Neural progenitor cell (in vitro differentiated cells): Measurements from ENCODE around the gene WDR70.

Source experiments
- EZH2 ChIP-seq: fragments of 200-600 bp; sonication (generic); IDR thresholded peaks from 2 replicates; pipeline ENCODE4 v1.6.1; 2017; ENCODE audit warnings: antibody characterized with exemption, mild to moderate bottlenecking, moderate library complexity
- EZH2phosphoT487 ChIP-seq: fragments of 200-600 bp; sonication (generic); IDR thresholded peaks from 2 replicates; pipeline ENCODE4 v1.6.1; 2017; ENCODE audit warnings: antibody characterized with exemption
- TF ChIP-seq, protein P1 (sequence below): fragments of 200-600 bp; sonication (generic); IDR thresholded peaks from 2 replicates; pipeline ENCODE4 v1.5.1; 2017; ENCODE audit warnings: antibody characterized with exemption, mild to moderate bottlenecking

DNA sequence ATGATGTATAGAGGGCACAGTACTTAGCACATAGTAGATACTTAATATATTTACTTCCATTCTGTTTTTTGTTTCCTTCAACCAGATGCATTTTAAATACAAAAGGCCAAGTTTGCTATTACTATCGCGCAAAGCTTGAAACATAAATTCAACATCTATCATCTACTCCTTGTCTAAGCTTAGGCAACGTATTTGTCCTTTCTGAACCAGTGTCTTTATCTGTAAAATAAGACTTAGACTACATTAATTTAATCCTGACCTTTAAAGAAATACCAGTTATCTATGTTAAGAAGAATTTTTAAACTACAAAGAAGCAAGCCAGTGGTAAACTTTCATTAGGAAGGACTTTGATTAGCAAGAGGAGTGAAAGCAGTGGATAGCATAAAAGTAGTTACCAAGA, 173.0 kb downstream of the WDR70 start:
- TF ChIP-seq, protein P1, sequence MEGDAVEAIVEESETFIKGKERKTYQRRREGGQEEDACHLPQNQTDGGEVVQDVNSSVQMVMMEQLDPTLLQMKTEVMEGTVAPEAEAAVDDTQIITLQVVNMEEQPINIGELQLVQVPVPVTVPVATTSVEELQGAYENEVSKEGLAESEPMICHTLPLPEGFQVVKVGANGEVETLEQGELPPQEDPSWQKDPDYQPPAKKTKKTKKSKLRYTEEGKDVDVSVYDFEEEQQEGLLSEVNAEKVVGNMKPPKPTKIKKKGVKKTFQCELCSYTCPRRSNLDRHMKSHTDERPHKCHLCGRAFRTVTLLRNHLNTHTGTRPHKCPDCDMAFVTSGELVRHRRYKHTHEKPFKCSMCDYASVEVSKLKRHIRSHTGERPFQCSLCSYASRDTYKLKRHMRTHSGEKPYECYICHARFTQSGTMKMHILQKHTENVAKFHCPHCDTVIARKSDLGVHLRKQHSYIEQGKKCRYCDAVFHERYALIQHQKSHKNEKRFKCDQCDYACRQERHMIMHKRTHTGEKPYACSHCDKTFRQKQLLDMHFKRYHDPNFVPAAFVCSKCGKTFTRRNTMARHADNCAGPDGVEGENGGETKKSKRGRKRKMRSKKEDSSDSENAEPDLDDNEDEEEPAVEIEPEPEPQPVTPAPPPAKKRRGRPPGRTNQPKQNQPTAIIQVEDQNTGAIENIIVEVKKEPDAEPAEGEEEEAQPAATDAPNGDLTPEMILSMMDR, result no peak
- no peak for TF ChIP-seq EZH2
- no peak for TF ChIP-seq EZH2phosphoT487
